KBM-7 (cell line): ENCODE measurements around the gene ZMYND10.

Source experiments
- DNase-seq: peaks from one replicate; pipeline ENCODE4 v3.0.0-alpha.2; 2015
- in situ Hi-C: fragments of 300-500 bp; cut with MboI; formaldehyde crosslinking; loops from 2 replicates; pipeline ENCODE4 v1.14.3; 2020; ENCODE audit warnings: low sequenced_read_pairs, low pct_unique_long_range_greater_than_20kb, mixed read lengths

Gene ZMYND10

GRCh38 chr3:50345586-50346234 is at the start of gene ZMYND10:
ZMYND10 (minus strand) TSS chr3:50345732; CDS start chr3:50345579, 153 bp downstream.
- in situ Hi-C loops, result no loop called here
- DNase-seq, result no peak

- in situ Hi-C loops, result no loop called here
- DNase-seq, result no peak
Observed at GRCh38 chr3:50393061-50393460, 47.5 kb upstream of the ZMYND10 start.

- in situ Hi-C loops, result no loop called here
- DNase-seq, result no peak
Observed at GRCh38 chr3:50392101-50392715, 46.7 kb upstream of the ZMYND10 start.

- DNase-seq, result no peak
- in situ Hi-C loops, result no loop called here
Observed at GRCh38 chr3:50390508-50391224, 45.1 kb upstream of the ZMYND10 start.

- DNase-seq, result no peak
- in situ Hi-C loops, result no loop called here
Observed at GRCh38 chr3:50389414-50389767, 43.9 kb upstream of the ZMYND10 start.

- DNase-seq, result no peak
- in situ Hi-C loops, result no loop called here
Observed at GRCh38 chr3:50388720-50389413, 43.3 kb upstream of the ZMYND10 start.

- DNase-seq, result peak; percentile 30
Observed at GRCh38 chr3:50388016-50388719, 42.6 kb upstream of the ZMYND10 start.

GRCh38 chr3:50385754-50386153 is 40.2 kb upstream of the ZMYND10 start:
- no peak for DNase-seq
- in situ Hi-C loops, result no loop called here

More at GRCh38 chr3:50388016-50388719, 42.6 kb upstream of the ZMYND10 start:
- in situ Hi-C loops, result no loop called here

GRCh38 chr3:50383750-50384149 is 38.2 kb upstream of the ZMYND10 start:
- DNase-seq, result no peak
- in situ Hi-C loops, result no loop called here

GRCh38 chr3:50382722-50383121 is 37.2 kb upstream of the ZMYND10 start:
- no peak for DNase-seq
- in situ Hi-C loops, result no loop called here

- DNase-seq, result no peak
- in situ Hi-C loops, result no loop called here
Observed at GRCh38 chr3:50381383-50381782, 35.9 kb upstream of the ZMYND10 start.

GRCh38 chr3:50380405-50381085 is 35.0 kb upstream of the ZMYND10 start:
- DNase-seq, result no peak
- in situ Hi-C loops, result no loop called here

- no peak for DNase-seq
- in situ Hi-C loops, result no loop called here
Observed at GRCh38 chr3:50378757-50379156, 33.2 kb upstream of the ZMYND10 start.

GRCh38 chr3:50378024-50378423 is 32.5 kb upstream of the ZMYND10 start:
- DNase-seq, result no peak
- in situ Hi-C loops, result no loop called here

GRCh38 chr3:50375258-50375931 is 29.9 kb upstream of the ZMYND10 start:
- in situ Hi-C loops, result no loop called here
- no peak for DNase-seq

GRCh38 chr3:50374363-50375257 is 29.1 kb upstream of the ZMYND10 start:
- in situ Hi-C loops, result no loop called here
- no peak for DNase-seq
